ENCODE measurements around the gene KCNMA1. TPM values are rescaled to one million over a fixed set of nuclear protein-coding genes. Genes with fewer than 3 reads are reported as not detected.
"Not testable (repeated sequence)": the region's sequence is repeated elsewhere in the genome, so short reads cannot be mapped to it uniquely, and the experiment has no call there.

The KCNMA1 gene
- total RNA-seq, 1 donor = 106 TPM

- TF ChIP-seq CTCF (IDR thresholded peaks at IDR 0.05; ENCODE audit: insufficient read depth, low read length) = no peak
- no peak for DNase-seq (ENCODE audit: low read depth)
- H3K4me3 ChIP-seq (ENCODE audit: low read depth, low read length) = no peak overlapping the region
Measured at GRCh38 chr10:77526868-77527617, 110.6 kb downstream of the KCNMA1 start.

GRCh38 chr10:77524281-77524711 is 113.3 kb downstream of the KCNMA1 start:
- DNase-seq (ENCODE audit: low read depth) = peak; percentile 94
- no peak overlapping the region for H3K4me3 ChIP-seq (ENCODE audit: low read depth, low read length)
- TF ChIP-seq CTCF (IDR thresholded peaks at IDR 0.05; ENCODE audit: insufficient read depth, low read length) = no peak

- H3K4me3 ChIP-seq (ENCODE audit: low read depth, low read length) = no peak overlapping the region
- TF ChIP-seq CTCF (IDR thresholded peaks at IDR 0.05; ENCODE audit: insufficient read depth, low read length) = no peak
- no peak for DNase-seq (ENCODE audit: low read depth)
Measured at GRCh38 chr10:77522268-77522809, 115.3 kb downstream of the KCNMA1 start.

- DNase-seq (ENCODE audit: low read depth) = no peak
- no peak for TF ChIP-seq CTCF (IDR thresholded peaks at IDR 0.05; ENCODE audit: insufficient read depth, low read length)
- no peak overlapping the region for H3K4me3 ChIP-seq (ENCODE audit: low read depth, low read length)
Measured at GRCh38 chr10:77520995-77521394, 116.6 kb downstream of the KCNMA1 start.

GRCh38 chr10:77520290-77520689 is 117.3 kb downstream of the KCNMA1 start:
- DNase-seq (ENCODE audit: low read depth) = no peak
- no peak for TF ChIP-seq CTCF (IDR thresholded peaks at IDR 0.05; ENCODE audit: insufficient read depth, low read length)
- H3K4me3 ChIP-seq (ENCODE audit: low read depth, low read length) = no peak overlapping the region

- DNase-seq (ENCODE audit: low read depth); H3K4me3 ChIP-seq (ENCODE audit: low read depth, low read length): not testable (repeated sequence)
Measured at GRCh38 chr10:77519791-77520190, 117.8 kb downstream of the KCNMA1 start.

- TF ChIP-seq CTCF (IDR thresholded peaks at IDR 0.05; ENCODE audit: insufficient read depth, low read length) = no peak
- no peak for DNase-seq (ENCODE audit: low read depth)
- H3K4me3 ChIP-seq (ENCODE audit: low read depth, low read length) = no peak overlapping the region
Measured at GRCh38 chr10:77518910-77519274, 118.7 kb downstream of the KCNMA1 start.
